ENCODE results near the gene TGFBR3.
A peak's percentile ranks its signal among the peaks of the same experiment; 100 is the strongest.

The TGFBR3 gene

GRCh38 chr1:91651243-91651642, 234.7 kb downstream of the TGFBR3 start:
- DNase-seq (ENCODE audit: insufficient read length): no peak
- no peak for FAIRE-seq
- TF ChIP-seq POLR2A (IDR thresholded peaks at IDR 0.05; ENCODE audit: low read depth, low read length): no peak
- no peak for TF ChIP-seq POLR2AphosphoS5 (IDR thresholded peaks at IDR 0.05; ENCODE audit: low read depth, low read length)
- TF ChIP-seq TAF1 (IDR thresholded peaks at IDR 0.05; ENCODE audit: borderline replicate concordance, low read depth, low read length): no peak

- TF ChIP-seq TAF1 (IDR thresholded peaks at IDR 0.05; ENCODE audit: borderline replicate concordance, low read depth, low read length): no peak
- TF ChIP-seq POLR2A (IDR thresholded peaks at IDR 0.05; ENCODE audit: low read depth, low read length): no peak
- TF ChIP-seq POLR2AphosphoS5 (IDR thresholded peaks at IDR 0.05; ENCODE audit: low read depth, low read length): no peak
- DNase-seq (ENCODE audit: insufficient read length) (no peak), FAIRE-seq (no peak)
These were observed 235.2 kb downstream of the TGFBR3 start for GRCh38 chr1:91650764-91651163.

- FAIRE-seq: no peak
- TF ChIP-seq POLR2AphosphoS5 (IDR thresholded peaks at IDR 0.05; ENCODE audit: low read depth, low read length): no peak
- TF ChIP-seq TAF1 (IDR thresholded peaks at IDR 0.05; ENCODE audit: borderline replicate concordance, low read depth, low read length): no peak
- no peak for TF ChIP-seq POLR2A (IDR thresholded peaks at IDR 0.05; ENCODE audit: low read depth, low read length)
- DNase-seq (ENCODE audit: insufficient read length): no peak
These were observed 238.9 kb downstream of the TGFBR3 start for GRCh38 chr1:91647061-91647460.

- no peak for FAIRE-seq
- no peak for DNase-seq (ENCODE audit: insufficient read length)
- TF ChIP-seq POLR2A (IDR thresholded peaks at IDR 0.05; ENCODE audit: low read depth, low read length): no peak
- no peak for TF ChIP-seq POLR2AphosphoS5 (IDR thresholded peaks at IDR 0.05; ENCODE audit: low read depth, low read length)
- no peak for TF ChIP-seq TAF1 (IDR thresholded peaks at IDR 0.05; ENCODE audit: borderline replicate concordance, low read depth, low read length)
These were observed 240.9 kb downstream of the TGFBR3 start for GRCh38 chr1:91645031-91645430.

- TF ChIP-seq POLR2A (IDR thresholded peaks at IDR 0.05; ENCODE audit: low read depth, low read length): no peak
- no peak for TF ChIP-seq TAF1 (IDR thresholded peaks at IDR 0.05; ENCODE audit: borderline replicate concordance, low read depth, low read length)
- no peak for TF ChIP-seq POLR2AphosphoS5 (IDR thresholded peaks at IDR 0.05; ENCODE audit: low read depth, low read length)
- DNase-seq (ENCODE audit: insufficient read length): no peak
- no peak for FAIRE-seq
These were observed 242.5 kb downstream of the TGFBR3 start for GRCh38 chr1:91643431-91643830.

GRCh38 chr1:91640877-91641526, 244.9 kb downstream of the TGFBR3 start:
- DNase-seq (ENCODE audit: insufficient read length): no peak

GRCh38 chr1:91637539-91637994, 248.4 kb downstream of the TGFBR3 start:
- DNase-seq (ENCODE audit: insufficient read length) (no peak), FAIRE-seq (no peak)
- TF ChIP-seq POLR2AphosphoS5 (IDR thresholded peaks at IDR 0.05; ENCODE audit: low read depth, low read length) (no peak), TAF1 (IDR thresholded peaks at IDR 0.05; ENCODE audit: borderline replicate concordance, low read depth, low read length) (no peak), POLR2A (IDR thresholded peaks at IDR 0.05; ENCODE audit: low read depth, low read length) (no peak)

More at GRCh38 chr1:91640877-91641526, 244.9 kb downstream of the TGFBR3 start:
- TF ChIP-seq TAF1 (IDR thresholded peaks at IDR 0.05; ENCODE audit: borderline replicate concordance, low read depth, low read length) (no peak), POLR2A (IDR thresholded peaks at IDR 0.05; ENCODE audit: low read depth, low read length) (no peak), POLR2AphosphoS5 (IDR thresholded peaks at IDR 0.05; ENCODE audit: low read depth, low read length) (no peak)
- no peak for FAIRE-seq

GRCh38 chr1:91635763-91636162, 250.2 kb downstream of the TGFBR3 start:
- DNase-seq (ENCODE audit: insufficient read length): no peak
- TF ChIP-seq TAF1 (IDR thresholded peaks at IDR 0.05; ENCODE audit: borderline replicate concordance, low read depth, low read length): no peak
- TF ChIP-seq POLR2AphosphoS5 (IDR thresholded peaks at IDR 0.05; ENCODE audit: low read depth, low read length): no peak
- TF ChIP-seq POLR2A (IDR thresholded peaks at IDR 0.05; ENCODE audit: low read depth, low read length): no peak
- no peak for FAIRE-seq

GRCh38 chr1:91633438-91633837, 252.5 kb downstream of the TGFBR3 start:
- FAIRE-seq (peak; percentile 38), DNase-seq (ENCODE audit: insufficient read length) (no peak)
- TF ChIP-seq TAF1 (IDR thresholded peaks at IDR 0.05; ENCODE audit: borderline replicate concordance, low read depth, low read length) (no peak), POLR2AphosphoS5 (IDR thresholded peaks at IDR 0.05; ENCODE audit: low read depth, low read length) (no peak), POLR2A (IDR thresholded peaks at IDR 0.05; ENCODE audit: low read depth, low read length) (no peak)

- DNase-seq (ENCODE audit: insufficient read length) (no peak), FAIRE-seq (no peak)
- TF ChIP-seq TAF1 (IDR thresholded peaks at IDR 0.05; ENCODE audit: borderline replicate concordance, low read depth, low read length) (no peak), POLR2AphosphoS5 (IDR thresholded peaks at IDR 0.05; ENCODE audit: low read depth, low read length) (no peak), POLR2A (IDR thresholded peaks at IDR 0.05; ENCODE audit: low read depth, low read length) (no peak)
These were observed 254.1 kb downstream of the TGFBR3 start for GRCh38 chr1:91631718-91632330.

- no peak for TF ChIP-seq POLR2A (IDR thresholded peaks at IDR 0.05; ENCODE audit: low read depth, low read length)
- TF ChIP-seq POLR2AphosphoS5 (IDR thresholded peaks at IDR 0.05; ENCODE audit: low read depth, low read length): no peak
- no peak for TF ChIP-seq TAF1 (IDR thresholded peaks at IDR 0.05; ENCODE audit: borderline replicate concordance, low read depth, low read length)
- no peak for DNase-seq (ENCODE audit: insufficient read length)
- no peak for FAIRE-seq
These were observed 255.1 kb downstream of the TGFBR3 start for GRCh38 chr1:91630803-91631202.
